ENCODE results near the gene ADAP1. TPM values are rescaled to one million over a fixed set of nuclear protein-coding genes. Genes with fewer than 3 reads are reported as not detected.

Gene ADAP1
- polyA plus RNA-seq, 1 donor (not counting 4 experiments of a cell fraction or from before 2014, with no cell fraction given) = 4.3 TPM

GRCh38 chr7:914521-915194 is 39.8 kb downstream of the ADAP1 start:
- Histone ChIP-seq H3K4me2 (ENCODE audit: control insufficient read depth, extremely low read depth, insufficient read depth, low read depth, low read length) (no peak overlapping the region), H3K4me1 (ENCODE audit: control insufficient read depth, extremely low read depth, insufficient read depth, low read length) (peaks cover 19% of the 10 kb centered on the region), H3K9ac (ENCODE audit: control insufficient read depth, extremely low read depth, insufficient read depth, low read length) (no peak overlapping the region), H3K9me1 (ENCODE audit: control insufficient read depth, extremely low read depth, insufficient read depth, low read length) (no peaks in the 10 kb centered on the region), H3K27ac (ENCODE audit: control insufficient read depth, insufficient read depth, low read length) (no peak overlapping the region), H3K27me3 (ENCODE audit: control insufficient read depth, extremely low read depth, insufficient read depth, low read length) (peaks cover 11% of the 10 kb centered on the region), H4K20me1 (ENCODE audit: control insufficient read depth, extremely low read depth, insufficient read depth, low read length) (no peaks in the 10 kb centered on the region), H3K4me3 (ENCODE audit: control insufficient read depth in 2 of 3, extremely low read depth in 1 of 3, insufficient read depth in 2 of 3, low read depth in 1 of 3, low read length in 3 of 3) (no peak overlapping the region), H3K79me2 (ENCODE audit: control insufficient read depth, insufficient read depth, low read length) (no peaks in the 10 kb centered on the region), H3K9me3 (ENCODE audit: control insufficient read depth, low read depth, low read length) (no peaks in the 10 kb centered on the region), H3K36me3 (ENCODE audit: control insufficient read depth in 2 of 2, extremely low read depth in 1 of 2, insufficient read depth in 2 of 2, low read length in 2 of 2) (no peaks in the 10 kb centered on the region), H2AFZ (ENCODE audit: control insufficient read depth, low read length) (no peak overlapping the region)
- TF ChIP-seq CTCF (optimal IDR thresholded peaks at IDR 0.05 in 1 of 3, IDR thresholded peaks at IDR 0.05 in 1 of 3, conservative IDR thresholded peaks at IDR 0.05 in 1 of 3; ENCODE audit: extremely low read depth in 1 of 3, insufficient read depth in 2 of 3, low read length in 3 of 3) = no peak
- no peak for DNase-seq (ENCODE audit: low read depth, low spot score)
- no peak for FAIRE-seq
- dilution Hi-C loops (cut with MboI; ENCODE audit: extremely low pct_ligation_motif_present, low sequenced_read_pairs) = no loop called here

- TF ChIP-seq EZH2 (IDR thresholded peaks at IDR 0.05; ENCODE audit: low read length) = no peak
- peak in 1 of 3 experiments; percentile 55 for TF ChIP-seq CTCF (optimal IDR thresholded peaks at IDR 0.05 in 1 of 3, IDR thresholded peaks at IDR 0.05 in 1 of 3, conservative IDR thresholded peaks at IDR 0.05 in 1 of 3; ENCODE audit: extremely low read depth in 1 of 3, insufficient read depth in 2 of 3, low read length in 3 of 3)
- no peaks in the 10 kb centered on the region for H3K9me1 ChIP-seq (ENCODE audit: control insufficient read depth, extremely low read depth, insufficient read depth, low read length)
- FAIRE-seq = peak; percentile 49
- no peak overlapping the region for H3K4me2 ChIP-seq (ENCODE audit: control insufficient read depth, extremely low read depth, insufficient read depth, low read depth, low read length)
- H4K20me1 ChIP-seq (ENCODE audit: control insufficient read depth, extremely low read depth, insufficient read depth, low read length) = no peaks in the 10 kb centered on the region
- no peak overlapping the region for H3K27ac ChIP-seq (ENCODE audit: control insufficient read depth, insufficient read depth, low read length)
- no peak overlapping the region for H3K9ac ChIP-seq (ENCODE audit: control insufficient read depth, extremely low read depth, insufficient read depth, low read length)
- no peaks in the 10 kb centered on the region for H3K9me3 ChIP-seq (ENCODE audit: control insufficient read depth, low read depth, low read length)
- H3K4me1 ChIP-seq (ENCODE audit: control insufficient read depth, extremely low read depth, insufficient read depth, low read length) = peaks cover 19% of the 10 kb centered on the region
- DNase-seq (ENCODE audit: low read depth, low spot score) = no peak
- no peak overlapping the region for H3K4me3 ChIP-seq (ENCODE audit: control insufficient read depth in 2 of 3, extremely low read depth in 1 of 3, insufficient read depth in 2 of 3, low read depth in 1 of 3, low read length in 3 of 3)
- no peaks in the 10 kb centered on the region for H3K36me3 ChIP-seq (ENCODE audit: control insufficient read depth in 2 of 2, extremely low read depth in 1 of 2, insufficient read depth in 2 of 2, low read length in 2 of 2)
- H2AFZ ChIP-seq (ENCODE audit: control insufficient read depth, low read length) = peak overlapping the region; percentile 33
- H3K27me3 ChIP-seq (ENCODE audit: control insufficient read depth, extremely low read depth, insufficient read depth, low read length) = peaks cover 14% of the 10 kb centered on the region
- no peaks in the 10 kb centered on the region for H3K79me2 ChIP-seq (ENCODE audit: control insufficient read depth, insufficient read depth, low read length)
- dilution Hi-C loops (cut with MboI; ENCODE audit: extremely low pct_ligation_motif_present, low sequenced_read_pairs) = no loop called here
These were observed 40.6 kb downstream of the ADAP1 start for GRCh38 chr7:913736-914520.

Measured in keratinocyte (primary cell).